ENCODE data around the gene G0S2. TPM values are rescaled to one million over a fixed set of nuclear protein-coding genes. Genes with fewer than 3 reads are reported as not detected.

The G0S2 gene
- total and polyA plus RNA-seq, 2 of the 8 experiments (the other 6 are each of a cell fraction or from before 2014, with no cell fraction given): 1.0 to 1.7 TPM

- TF ChIP-seq YY1 (IDR thresholded peaks at IDR 0.05; ENCODE audit: low read depth, low read length) (no peak), MAFK (IDR thresholded peaks at IDR 0.05; ENCODE audit: low read depth, low read length) (no peak), ATF2 (IDR thresholded peaks at IDR 0.05; ENCODE audit: low read length) (no peak), SIN3A (conservative IDR thresholded peaks at IDR 0.05 in 1 of 2, IDR thresholded peaks at IDR 0.05 in 1 of 2; ENCODE audit: low read depth in 1 of 2, low read length in 2 of 2) (no peak)
Measured at GRCh38 chr1:209710847-209711246, 35.6 kb downstream of the G0S2 start (continued).

Data from H1 (cell line).